SU-DHL-6 (cell line): ENCODE results near the gene PTPN5.

ENCODE experiments used
- CTCF ChIP-seq: fragments of 200-600 bp; sonication (generic); IDR thresholded peaks from one replicate; pipeline ENCODE4 v1.5.1; 2017; ENCODE audit warnings: antibody characterized with exemption, mild to moderate bottlenecking, low read length, moderate library complexity; ENCODE audit not compliant: insufficient read depth, poor library complexity, severe bottlenecking
- EZH2phosphoT487 ChIP-seq: fragments of 200-600 bp; sonication (generic), shearing (Covaris generic); conservative IDR thresholded peaks from 2 replicates; pipeline ENCODE4 v1.6.1; 2018; ENCODE audit warnings: mild to moderate bottlenecking, antibody characterized with exemption, low read length, moderate library complexity, mixed read lengths

GRCh38 chr11:18765554-18765953, 26.0 kb downstream of the PTPN5 start:
- TF ChIP-seq CTCF (no peak), EZH2phosphoT487 (no peak)
